IMR-90 (cell line): ENCODE measurements around the gene HFE. TPM values are rescaled to one million over a fixed set of nuclear protein-coding genes. Genes with fewer than 3 reads are reported as not detected.

ENCODE experiments used
- ATAC-seq: fragments of 200-7000 bp; cut with Tn5 transposase; 2 replicates; pipeline ENCODE4 v1.9.1; 2020; ENCODE audit warnings: low read depth, mild to moderate bottlenecking, moderate library complexity
- BruUV-seq: library from RNA; stranded (reverse); fragments of 400-500 nt; replicated peaks from 2 replicates; lab custom pipeline; 2021; lab: Mats Ljungman, UMichigan
- CTCF ChIA-PET: fragments of 300-600 bp; formaldehyde crosslinking; extraction: SDS; loops from one replicate; lab custom pipeline; 2021; ENCODE audit warnings: antibody characterized with exemption; lab: Yijun Ruan, JAX
- POLR2A ChIA-PET: fragments of 300-600 bp; sonication (Branson Sonifier 250); formaldehyde crosslinking; loops from one replicate; lab custom pipeline; 2022; ENCODE audit warnings: antibody characterized with exemption; ENCODE audit not compliant: unreplicated experiment; lab: Charles Lee
- DNase-seq: peaks from one replicate; pipeline ENCODE4 v3.0.0; 2013
- H2AFZ ChIP-seq: replicated peaks from 2 replicates; pipeline ENCODE3; 2013; ENCODE audit warnings: low read length, mild to moderate bottlenecking; ENCODE audit not compliant: poor library complexity
- H2AK5ac ChIP-seq: 2 replicates; pipeline ENCODE4 v1.6.1; 2013; ENCODE audit warnings: low read depth, low read length, inconsistent platforms
- H2AK9ac ChIP-seq: replicated peaks from 2 replicates; pipeline ENCODE3; 2013; ENCODE audit warnings: mild to moderate bottlenecking, low read depth, low read length, moderate library complexity; ENCODE audit not compliant: poor library complexity
- H2BK120ac ChIP-seq: 2 replicates; pipeline ENCODE4 v1.6.1; 2013; ENCODE audit warnings: low read depth, low read length, inconsistent platforms
- H2BK15ac ChIP-seq: 3 replicates; pipeline ENCODE4 v1.6.1; 2013; ENCODE audit warnings: low read depth, low read length, inconsistent platforms
- H2BK20ac ChIP-seq: 2 replicates; pipeline ENCODE4 v1.6.1; 2013; ENCODE audit warnings: low read depth, mild to moderate bottlenecking, inconsistent platforms, low read length, moderate library complexity
- H2BK5ac ChIP-seq: 2 replicates; pipeline ENCODE4 v1.6.1; 2013; ENCODE audit warnings: mild to moderate bottlenecking, low read depth, low read length, inconsistent platforms; ENCODE audit not compliant: poor library complexity, severe bottlenecking
- H3K14ac ChIP-seq: replicated peaks from 2 replicates; pipeline ENCODE4 v1.6.1; 2013; ENCODE audit warnings: low read depth, low read length, inconsistent platforms
- H3K18ac ChIP-seq: 2 replicates; pipeline ENCODE4 v1.6.1; 2013; ENCODE audit warnings: low read depth, low read length, control low read depth
- H3K23ac ChIP-seq: 2 replicates; pipeline ENCODE4 v1.6.1; 2013; ENCODE audit warnings: low read depth, low read length, inconsistent platforms
- H3K27ac ChIP-seq: 2 replicates; pipeline ENCODE4 v1.5.1; 2013; ENCODE audit warnings: mild to moderate bottlenecking, control low read depth, low read length; ENCODE audit not compliant: insufficient read depth
- H3K27me3 ChIP-seq: 2 replicates; pipeline ENCODE4 v1.6.1; 2013; ENCODE audit warnings: low read length; ENCODE audit not compliant: control insufficient read depth, insufficient read depth
- H3K36me3 ChIP-seq: 2 replicates; pipeline ENCODE4 v1.6.1; 2013; ENCODE audit warnings: low read length, mixed read lengths; ENCODE audit not compliant: control insufficient read depth, insufficient read depth
- H3K4ac ChIP-seq: 2 replicates; pipeline ENCODE4 v1.6.1; 2013; ENCODE audit warnings: low read depth, low read length, inconsistent platforms
- H3K4me1 ChIP-seq: 2 replicates; pipeline ENCODE4 v1.6.1; 2013; ENCODE audit warnings: low read length, mixed read lengths; ENCODE audit not compliant: control insufficient read depth, insufficient read depth
- H3K4me2 ChIP-seq: 2 replicates; pipeline ENCODE4 v1.6.1; 2013; ENCODE audit warnings: low read depth, mild to moderate bottlenecking, control low read depth, low read length, moderate library complexity
- H3K4me3 ChIP-seq: 2 replicates; pipeline ENCODE4 v1.5.1; 2013; ENCODE audit warnings: low read depth, mild to moderate bottlenecking, control low read depth, low read length, moderate library complexity; ENCODE audit not compliant: insufficient read depth
- H3K56ac ChIP-seq: 2 replicates; pipeline ENCODE4 v1.6.1; 2013; ENCODE audit warnings: low read length, inconsistent platforms; ENCODE audit not compliant: insufficient read depth; ENCODE audit errors: extremely low read depth
- H3K79me1 ChIP-seq, 2 experiments: 2 replicates each; pipeline ENCODE4 v1.6.1; 2013; ENCODE audit warnings: low read length in 2 of 2, inconsistent platforms in 1 of 2, low read depth in 1 of 2
- H3K9ac ChIP-seq: 2 replicates; pipeline ENCODE4 v1.6.1; 2013; ENCODE audit warnings: low read depth, low read length, control low read depth
- H3K9me1 ChIP-seq: 2 replicates; pipeline ENCODE4 v1.6.1; 2013; ENCODE audit warnings: low read length, inconsistent platforms; ENCODE audit not compliant: insufficient read depth
- H3K9me3 ChIP-seq: 2 replicates; pipeline ENCODE4 v1.6.1; 2013; ENCODE audit warnings: low read length; ENCODE audit not compliant: control insufficient read depth, insufficient read depth
- H4K20me1 ChIP-seq: 2 replicates; pipeline ENCODE4 v1.6.1; 2013; ENCODE audit warnings: low read length, inconsistent platforms; ENCODE audit not compliant: insufficient read depth
- H4K5ac ChIP-seq: 2 replicates; pipeline ENCODE4 v1.6.1; 2013; ENCODE audit warnings: mild to moderate bottlenecking, low read depth, low read length, control low read depth
- H4K8ac ChIP-seq, 2 experiments: 2 replicates each; pipeline ENCODE4 v1.6.1; 2013; ENCODE audit warnings: low read depth in 2 of 2, low read length in 2 of 2, control low read depth in 1 of 2, inconsistent platforms in 1 of 2
- H4K91ac ChIP-seq: 2 replicates; pipeline ENCODE4 v1.6.1; 2013; ENCODE audit warnings: low read depth, low read length, inconsistent platforms; ENCODE audit not compliant: insufficient read depth
- CEBPB ChIP-seq: IDR thresholded peaks from 2 replicates; pipeline ENCODE4 v1.6.1; 2012; ENCODE audit warnings: low read depth, low read length, improper control_type of control experiment
- FOS ChIP-seq: fragments of 150-350 bp; IDR thresholded peaks from 2 replicates; pipeline ENCODE4 v1.6.1; 2016; ENCODE audit warnings: low read depth, low read length
- MAFK ChIP-seq: IDR thresholded peaks from 2 replicates; pipeline ENCODE4 v1.6.1; 2012; ENCODE audit warnings: low read depth, low read length, improper control_type of control experiment
- MAZ ChIP-seq: IDR thresholded peaks from 2 replicates; pipeline ENCODE4 v1.6.1; 2012; ENCODE audit warnings: low read depth, mild to moderate bottlenecking, low read length, improper control_type of control experiment, moderate library complexity, borderline replicate concordance
- MXI1 ChIP-seq: IDR thresholded peaks from 2 replicates; pipeline ENCODE4 v1.6.1; 2012; ENCODE audit warnings: low read depth, mild to moderate bottlenecking, low read length, moderate library complexity, borderline replicate concordance
- NFE2L2 ChIP-seq: fragments of 150-350 bp; IDR thresholded peaks from 2 replicates; pipeline ENCODE4 v1.6.1; 2016; ENCODE audit warnings: low read depth, mild to moderate bottlenecking, low read length
- POLR2A ChIP-seq: IDR thresholded peaks from 2 replicates; pipeline ENCODE4 v1.6.1; 2012; ENCODE audit warnings: mild to moderate bottlenecking, low read depth, low read length
- RAD21 ChIP-seq: IDR thresholded peaks from 2 replicates; pipeline ENCODE4 v1.6.1; 2012; ENCODE audit warnings: low read length, improper control_type of control experiment
- RCOR1 ChIP-seq: IDR thresholded peaks from 2 replicates; pipeline ENCODE4 v1.6.1; 2012; ENCODE audit warnings: mild to moderate bottlenecking, low read length, improper control_type of control experiment; ENCODE audit not compliant: insufficient replicate concordance
- RFX5 ChIP-seq: IDR thresholded peaks from 2 replicates; pipeline ENCODE4 v1.8.0; 2012; ENCODE audit warnings: low read depth, mild to moderate bottlenecking, low read length, moderate library complexity
- SMC3 ChIP-seq: fragments of 150-350 bp; IDR thresholded peaks from 2 replicates; pipeline ENCODE4 v1.6.1; 2016; ENCODE audit warnings: low read depth, mild to moderate bottlenecking, antibody characterized with exemption, low read length, moderate library complexity
- WGBS, 2 experiments: methylation state at CpG; one replicate each; pipeline versions ENCODE4 v1.1.5 to v1.1.7; 2013; ENCODE audit warnings: missing lambda C conversion rate in 2 of 2; ENCODE audit not compliant: insufficient read length in 1 of 2; ENCODE audit errors: extremely low coverage in 2 of 2; 5-methylcytosine and 5-hydroxymethylcytosine counted together
- dilution Hi-C: fragments of 300-500 bp; cut with HindIII; formaldehyde crosslinking; loops from one replicate; pipeline ENCODE4 v1.14.3; 2018; ENCODE audit warnings: low sequenced_read_pairs; ENCODE audit not compliant: unreplicated experiment
- in situ Hi-C: fragments of 300-500 bp; cut with MboI; formaldehyde crosslinking; loops from 3 replicates; pipeline ENCODE4 v1.14.3; 2019; ENCODE audit warnings: low sequenced_read_pairs, inconsistent platforms, mixed read lengths
- intact Hi-C: fragments of 100-400 bp; cut with micrococcal nuclease; formaldehyde crosslinking; loops from 2 replicates; pipeline ENCODE4 v1.10.0; 2022
- polyA plus RNA-seq, 3 experiments: library from polyadenylated mRNA; depleted of rRNA; stranded (reverse); fragments of >200 nt; gene quantifications; 2 replicates each; pipeline ENCODE4 v1.2.3, GENCODE V29; 2012; ENCODE audit warnings: low replicate concordance in 1 of 3
- total RNA-seq: library from RNA; depleted of rRNA; stranded (reverse); fragments of >200 nt; gene quantifications from 2 replicates; pipeline ENCODE4 v1.2.3, GENCODE V29; 2012
- TF ChIP-seq, protein P1 (sequence below): conservative IDR thresholded peaks from 2 replicates; pipeline ENCODE4 v1.5.1; 2012; ENCODE audit warnings: mild to moderate bottlenecking, low read depth, low read length, improper control_type of control experiment
- TF ChIP-seq, protein P2 (sequence below): fragments of 150-350 bp; IDR thresholded peaks from 2 replicates; pipeline ENCODE4 v1.6.1; 2017; ENCODE audit warnings: mild to moderate bottlenecking, antibody characterized with exemption, low read length, low read depth
- TF ChIP-seq, protein P3 (sequence below): fragments of 150-350 bp; IDR thresholded peaks from 2 replicates; pipeline ENCODE4 v1.6.1; 2016; ENCODE audit warnings: low read depth, mild to moderate bottlenecking, low read length, moderate library complexity, borderline replicate concordance

HFE gene
- total and polyA plus RNA-seq, 2 of the 4 experiments (the other 2 are of a cell fraction): 14.9 to 15.7 TPM

DNA sequence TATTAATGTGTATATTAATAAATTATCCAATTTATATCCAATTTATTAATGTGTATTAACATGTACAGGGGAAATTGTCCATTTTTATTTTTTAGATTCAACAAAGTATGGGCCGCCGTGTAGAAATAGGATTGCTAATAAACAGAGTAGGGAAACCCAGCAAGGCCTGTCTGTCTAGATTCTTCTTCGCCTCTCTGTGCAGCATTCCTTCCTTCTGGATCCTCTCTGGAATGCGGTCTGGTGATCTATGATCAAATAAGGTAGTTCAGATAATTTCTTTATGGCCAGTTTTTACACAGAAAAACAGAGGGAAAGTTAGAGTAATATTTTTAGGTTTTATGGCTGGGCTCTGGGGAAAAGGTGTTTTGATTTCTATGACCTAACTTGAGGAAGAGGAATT is 19.9 kb upstream of the HFE start:
- Histone ChIP-seq H4K5ac (no peak overlapping the region), H4K20me1 (no peaks in the 10 kb centered on the region), H4K91ac (no peak overlapping the region), H3K56ac (no peak overlapping the region), H2AK9ac (no peak overlapping the region), H3K4me3 (no peak overlapping the region), H2BK15ac (no peak overlapping the region), H2BK20ac (no peak overlapping the region), H3K4ac (no peak overlapping the region), H3K23ac (no peak overlapping the region), H3K9me3 (no peaks in the 10 kb centered on the region), H3K14ac (no peak overlapping the region), H3K4me1 (no peaks in the 10 kb centered on the region), H2BK5ac (no peak overlapping the region), H2AK5ac (no peak overlapping the region), H3K18ac (no peak overlapping the region), H3K36me3 (no peaks in the 10 kb centered on the region), H3K27ac (no peak overlapping the region), H3K4me2 (no peak overlapping the region), H4K8ac (no peak overlapping the region), H2AFZ (no peak overlapping the region), H3K79me1 (no peaks in the 10 kb centered on the region), H3K9ac (no peak overlapping the region), H3K9me1 (no peaks in the 10 kb centered on the region), H2BK120ac (no peak overlapping the region), H3K27me3 (no peaks in the 10 kb centered on the region)
- in situ Hi-C loops (loop anchor here (5.0 kb wide), 1 partner anchor 35 kb away; a partner anchor contains a TSS), dilution Hi-C loops (no loop called here), intact Hi-C loops (no loop called here)
- no peak for DNase-seq
- no peak for ATAC-seq
- POLR2A ChIA-PET: no interaction called here
- CTCF ChIA-PET: no interaction called here
- TF ChIP-seq FOS: no peak
- no peak for TF ChIP-seq POLR2A
- TF ChIP-seq MXI1: no peak
- TF ChIP-seq, protein P1, sequence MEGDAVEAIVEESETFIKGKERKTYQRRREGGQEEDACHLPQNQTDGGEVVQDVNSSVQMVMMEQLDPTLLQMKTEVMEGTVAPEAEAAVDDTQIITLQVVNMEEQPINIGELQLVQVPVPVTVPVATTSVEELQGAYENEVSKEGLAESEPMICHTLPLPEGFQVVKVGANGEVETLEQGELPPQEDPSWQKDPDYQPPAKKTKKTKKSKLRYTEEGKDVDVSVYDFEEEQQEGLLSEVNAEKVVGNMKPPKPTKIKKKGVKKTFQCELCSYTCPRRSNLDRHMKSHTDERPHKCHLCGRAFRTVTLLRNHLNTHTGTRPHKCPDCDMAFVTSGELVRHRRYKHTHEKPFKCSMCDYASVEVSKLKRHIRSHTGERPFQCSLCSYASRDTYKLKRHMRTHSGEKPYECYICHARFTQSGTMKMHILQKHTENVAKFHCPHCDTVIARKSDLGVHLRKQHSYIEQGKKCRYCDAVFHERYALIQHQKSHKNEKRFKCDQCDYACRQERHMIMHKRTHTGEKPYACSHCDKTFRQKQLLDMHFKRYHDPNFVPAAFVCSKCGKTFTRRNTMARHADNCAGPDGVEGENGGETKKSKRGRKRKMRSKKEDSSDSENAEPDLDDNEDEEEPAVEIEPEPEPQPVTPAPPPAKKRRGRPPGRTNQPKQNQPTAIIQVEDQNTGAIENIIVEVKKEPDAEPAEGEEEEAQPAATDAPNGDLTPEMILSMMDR: no peak
- TF ChIP-seq MAZ: no peak
- no peak for TF ChIP-seq RFX5
- no peak for TF ChIP-seq MAFK
- TF ChIP-seq, protein P2, sequence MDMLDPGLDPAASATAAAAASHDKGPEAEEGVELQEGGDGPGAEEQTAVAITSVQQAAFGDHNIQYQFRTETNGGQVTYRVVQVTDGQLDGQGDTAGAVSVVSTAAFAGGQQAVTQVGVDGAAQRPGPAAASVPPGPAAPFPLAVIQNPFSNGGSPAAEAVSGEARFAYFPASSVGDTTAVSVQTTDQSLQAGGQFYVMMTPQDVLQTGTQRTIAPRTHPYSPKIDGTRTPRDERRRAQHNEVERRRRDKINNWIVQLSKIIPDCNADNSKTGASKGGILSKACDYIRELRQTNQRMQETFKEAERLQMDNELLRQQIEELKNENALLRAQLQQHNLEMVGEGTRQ: no peak
- TF ChIP-seq SMC3: no peak
- TF ChIP-seq NFE2L2: no peak
- TF ChIP-seq, protein P3, sequence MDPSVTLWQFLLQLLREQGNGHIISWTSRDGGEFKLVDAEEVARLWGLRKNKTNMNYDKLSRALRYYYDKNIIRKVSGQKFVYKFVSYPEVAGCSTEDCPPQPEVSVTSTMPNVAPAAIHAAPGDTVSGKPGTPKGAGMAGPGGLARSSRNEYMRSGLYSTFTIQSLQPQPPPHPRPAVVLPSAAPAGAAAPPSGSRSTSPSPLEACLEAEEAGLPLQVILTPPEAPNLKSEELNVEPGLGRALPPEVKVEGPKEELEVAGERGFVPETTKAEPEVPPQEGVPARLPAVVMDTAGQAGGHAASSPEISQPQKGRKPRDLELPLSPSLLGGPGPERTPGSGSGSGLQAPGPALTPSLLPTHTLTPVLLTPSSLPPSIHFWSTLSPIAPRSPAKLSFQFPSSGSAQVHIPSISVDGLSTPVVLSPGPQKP: no peak
- no peak for TF ChIP-seq CEBPB
- TF ChIP-seq RAD21: no peak
- TF ChIP-seq RCOR1: no peak
- no CpG with 5 or more reads among the region's 4 CpGs for WGBS, 2 experiments
- BruUV-seq: no TSS peak
